ENCODE results near the gene TNRC6C. TPM values are rescaled to one million over a fixed set of nuclear protein-coding genes. Genes with fewer than 3 reads are reported as not detected.
A peak's percentile ranks its signal among the peaks of the same experiment; 100 is the strongest.

Gene TNRC6C
- total and polyA plus RNA-seq, 2 of the 13 experiments (the other 11 are each of a cell fraction or from before 2014, with no cell fraction given): 0.66 to 4.9 TPM

DNA sequence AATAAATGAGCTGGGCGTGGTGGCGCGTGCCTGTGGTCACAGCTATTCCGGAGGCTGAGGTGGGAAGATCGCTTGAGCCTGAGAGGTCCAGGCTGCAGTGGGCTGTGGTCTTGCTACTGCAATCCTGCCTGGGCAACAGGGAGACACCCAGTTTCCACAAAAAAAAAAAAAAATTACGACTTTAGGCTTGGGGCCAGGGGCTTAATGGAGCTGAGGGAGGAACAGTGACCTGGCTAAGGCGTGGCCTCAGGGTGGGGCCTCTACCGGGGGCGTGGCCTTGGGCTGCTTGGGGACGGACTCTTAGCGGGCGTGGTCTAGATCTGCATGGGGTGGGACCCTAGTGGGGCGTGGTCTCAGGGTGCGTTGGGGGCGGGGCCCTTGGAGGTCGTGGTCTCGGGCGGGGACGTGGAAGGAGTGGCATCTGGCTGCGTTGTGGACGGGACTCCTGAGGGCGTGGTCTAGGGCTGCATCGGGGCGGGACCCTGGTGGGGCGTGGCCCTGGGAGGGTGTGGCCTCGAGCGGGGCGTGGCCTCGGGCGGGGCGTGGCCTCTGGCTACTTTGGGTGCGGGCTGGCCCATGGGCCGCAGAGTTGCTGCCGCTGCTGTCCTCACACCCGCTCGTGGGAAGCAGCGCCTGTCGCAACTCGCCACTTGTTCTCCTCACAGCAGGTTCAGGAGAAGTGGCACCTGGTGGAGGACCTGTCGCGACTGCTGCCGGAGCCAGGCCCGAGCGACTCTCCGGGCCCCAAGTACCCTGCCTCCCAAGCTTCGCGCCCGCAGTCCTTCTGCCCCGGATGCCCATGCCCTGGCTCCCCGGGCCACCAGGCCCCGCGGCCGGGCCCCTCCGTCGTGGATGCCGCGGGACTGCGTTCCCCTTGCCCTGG, 181.9 kb downstream of the TNRC6C start (continued):
- TF ChIP-seq, protein P1, sequence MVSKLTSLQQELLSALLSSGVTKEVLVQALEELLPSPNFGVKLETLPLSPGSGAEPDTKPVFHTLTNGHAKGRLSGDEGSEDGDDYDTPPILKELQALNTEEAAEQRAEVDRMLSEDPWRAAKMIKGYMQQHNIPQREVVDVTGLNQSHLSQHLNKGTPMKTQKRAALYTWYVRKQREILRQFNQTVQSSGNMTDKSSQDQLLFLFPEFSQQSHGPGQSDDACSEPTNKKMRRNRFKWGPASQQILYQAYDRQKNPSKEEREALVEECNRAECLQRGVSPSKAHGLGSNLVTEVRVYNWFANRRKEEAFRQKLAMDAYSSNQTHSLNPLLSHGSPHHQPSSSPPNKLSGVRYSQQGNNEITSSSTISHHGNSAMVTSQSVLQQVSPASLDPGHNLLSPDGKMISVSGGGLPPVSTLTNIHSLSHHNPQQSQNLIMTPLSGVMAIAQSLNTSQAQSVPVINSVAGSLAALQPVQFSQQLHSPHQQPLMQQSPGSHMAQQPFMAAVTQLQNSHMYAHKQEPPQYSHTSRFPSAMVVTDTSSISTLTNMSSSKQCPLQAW (CRISPR knock-in tag; IDR thresholded peaks at IDR 0.05): peak; percentile 17; the same call in 1 of the 2 replicates
- peak; percentile 18; the same call in 1 of the 2 replicates for TF ChIP-seq ZFX (CRISPR knock-in tag; IDR thresholded peaks at IDR 0.05; ENCODE audit: low read depth)
- TF ChIP-seq, protein P2, sequence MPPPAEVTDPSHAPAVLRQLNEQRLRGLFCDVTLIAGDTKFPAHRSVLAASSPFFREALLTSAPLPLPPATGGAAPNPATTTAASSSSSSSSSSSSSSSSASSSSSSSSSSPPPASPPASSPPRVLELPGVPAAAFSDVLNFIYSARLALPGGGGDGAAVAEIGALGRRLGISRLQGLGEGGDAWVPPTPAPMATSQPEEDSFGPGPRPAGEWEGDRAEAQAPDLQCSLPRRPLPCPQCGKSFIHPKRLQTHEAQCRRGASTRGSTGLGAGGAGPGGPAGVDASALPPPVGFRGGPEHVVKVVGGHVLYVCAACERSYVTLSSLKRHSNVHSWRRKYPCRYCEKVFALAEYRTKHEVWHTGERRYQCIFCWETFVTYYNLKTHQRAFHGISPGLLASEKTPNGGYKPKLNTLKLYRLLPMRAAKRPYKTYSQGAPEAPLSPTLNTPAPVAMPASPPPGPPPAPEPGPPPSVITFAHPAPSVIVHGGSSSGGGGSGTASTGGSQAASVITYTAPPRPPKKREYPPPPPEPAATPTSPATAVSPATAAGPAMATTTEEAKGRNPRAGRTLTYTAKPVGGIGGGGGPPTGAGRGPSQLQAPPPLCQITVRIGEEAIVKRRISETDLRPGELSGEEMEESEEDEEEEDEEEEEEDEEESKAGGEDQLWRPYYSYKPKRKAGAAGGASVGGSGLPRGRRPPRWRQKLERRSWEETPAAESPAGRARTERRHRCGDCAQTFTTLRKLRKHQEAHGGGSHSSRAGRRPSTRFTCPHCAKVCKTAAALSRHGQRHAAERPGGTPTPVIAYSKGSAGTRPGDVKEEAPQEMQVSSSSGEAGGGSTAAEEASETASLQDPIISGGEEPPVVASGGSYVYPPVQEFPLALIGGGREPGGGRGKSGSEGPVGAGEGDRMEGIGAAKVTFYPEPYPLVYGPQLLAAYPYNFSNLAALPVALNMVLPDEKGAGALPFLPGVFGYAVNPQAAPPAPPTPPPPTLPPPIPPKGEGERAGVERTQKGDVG (CRISPR knock-in tag; IDR thresholded peaks at IDR 0.05; ENCODE audit: borderline replicate concordance): no peak; the same call in 1 of the 2 replicates
- TF ChIP-seq, protein P3, sequence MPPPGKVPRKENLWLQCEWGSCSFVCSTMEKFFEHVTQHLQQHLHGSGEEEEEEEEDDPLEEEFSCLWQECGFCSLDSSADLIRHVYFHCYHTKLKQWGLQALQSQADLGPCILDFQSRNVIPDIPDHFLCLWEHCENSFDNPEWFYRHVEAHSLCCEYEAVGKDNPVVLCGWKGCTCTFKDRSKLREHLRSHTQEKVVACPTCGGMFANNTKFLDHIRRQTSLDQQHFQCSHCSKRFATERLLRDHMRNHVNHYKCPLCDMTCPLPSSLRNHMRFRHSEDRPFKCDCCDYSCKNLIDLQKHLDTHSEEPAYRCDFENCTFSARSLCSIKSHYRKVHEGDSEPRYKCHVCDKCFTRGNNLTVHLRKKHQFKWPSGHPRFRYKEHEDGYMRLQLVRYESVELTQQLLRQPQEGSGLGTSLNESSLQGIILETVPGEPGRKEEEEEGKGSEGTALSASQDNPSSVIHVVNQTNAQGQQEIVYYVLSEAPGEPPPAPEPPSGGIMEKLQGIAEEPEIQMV (CRISPR knock-in tag; IDR thresholded peaks at IDR 0.05; ENCODE audit: low read depth): no peak
- TF ChIP-seq, protein P4, sequence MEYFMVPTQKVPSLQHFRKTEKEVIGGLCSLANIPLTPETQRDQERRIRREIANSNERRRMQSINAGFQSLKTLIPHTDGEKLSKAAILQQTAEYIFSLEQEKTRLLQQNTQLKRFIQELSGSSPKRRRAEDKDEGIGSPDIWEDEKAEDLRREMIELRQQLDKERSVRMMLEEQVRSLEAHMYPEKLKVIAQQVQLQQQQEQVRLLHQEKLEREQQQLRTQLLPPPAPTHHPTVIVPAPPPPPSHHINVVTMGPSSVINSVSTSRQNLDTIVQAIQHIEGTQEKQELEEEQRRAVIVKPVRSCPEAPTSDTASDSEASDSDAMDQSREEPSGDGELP (IDR thresholded peaks at IDR 0.05; ENCODE audit: borderline replicate concordance, low read depth): 0 out of 2 replicates have a peak, but pooled peaks have one; percentile 4
- TF ChIP-seq SOX13 (IDR thresholded peaks at IDR 0.05): no peak
- no peak for TF ChIP-seq SOX13 (CRISPR knock-in tag; conservative IDR thresholded peaks at IDR 0.05 in 1 of 2, IDR thresholded peaks at IDR 0.05 in 1 of 2)
- no peak for TF ChIP-seq SALL2 (CRISPR knock-in tag; IDR thresholded peaks at IDR 0.05)
- TF ChIP-seq ZNF124 (CRISPR knock-in tag; IDR thresholded peaks at IDR 0.05): 0 out of 2 replicates have a peak, but pooled peaks have one; percentile 6
- TF ChIP-seq ZMYM4 (CRISPR knock-in tag; IDR thresholded peaks at IDR 0.05): 0 out of 2 replicates have a peak, but pooled peaks have one; percentile 40
- no peak for TF ChIP-seq HIVEP1 (CRISPR knock-in tag; IDR thresholded peaks at IDR 0.05)
- no peak for TF ChIP-seq ZNF24 (IDR thresholded peaks at IDR 0.05)
- TF ChIP-seq, protein P5, sequence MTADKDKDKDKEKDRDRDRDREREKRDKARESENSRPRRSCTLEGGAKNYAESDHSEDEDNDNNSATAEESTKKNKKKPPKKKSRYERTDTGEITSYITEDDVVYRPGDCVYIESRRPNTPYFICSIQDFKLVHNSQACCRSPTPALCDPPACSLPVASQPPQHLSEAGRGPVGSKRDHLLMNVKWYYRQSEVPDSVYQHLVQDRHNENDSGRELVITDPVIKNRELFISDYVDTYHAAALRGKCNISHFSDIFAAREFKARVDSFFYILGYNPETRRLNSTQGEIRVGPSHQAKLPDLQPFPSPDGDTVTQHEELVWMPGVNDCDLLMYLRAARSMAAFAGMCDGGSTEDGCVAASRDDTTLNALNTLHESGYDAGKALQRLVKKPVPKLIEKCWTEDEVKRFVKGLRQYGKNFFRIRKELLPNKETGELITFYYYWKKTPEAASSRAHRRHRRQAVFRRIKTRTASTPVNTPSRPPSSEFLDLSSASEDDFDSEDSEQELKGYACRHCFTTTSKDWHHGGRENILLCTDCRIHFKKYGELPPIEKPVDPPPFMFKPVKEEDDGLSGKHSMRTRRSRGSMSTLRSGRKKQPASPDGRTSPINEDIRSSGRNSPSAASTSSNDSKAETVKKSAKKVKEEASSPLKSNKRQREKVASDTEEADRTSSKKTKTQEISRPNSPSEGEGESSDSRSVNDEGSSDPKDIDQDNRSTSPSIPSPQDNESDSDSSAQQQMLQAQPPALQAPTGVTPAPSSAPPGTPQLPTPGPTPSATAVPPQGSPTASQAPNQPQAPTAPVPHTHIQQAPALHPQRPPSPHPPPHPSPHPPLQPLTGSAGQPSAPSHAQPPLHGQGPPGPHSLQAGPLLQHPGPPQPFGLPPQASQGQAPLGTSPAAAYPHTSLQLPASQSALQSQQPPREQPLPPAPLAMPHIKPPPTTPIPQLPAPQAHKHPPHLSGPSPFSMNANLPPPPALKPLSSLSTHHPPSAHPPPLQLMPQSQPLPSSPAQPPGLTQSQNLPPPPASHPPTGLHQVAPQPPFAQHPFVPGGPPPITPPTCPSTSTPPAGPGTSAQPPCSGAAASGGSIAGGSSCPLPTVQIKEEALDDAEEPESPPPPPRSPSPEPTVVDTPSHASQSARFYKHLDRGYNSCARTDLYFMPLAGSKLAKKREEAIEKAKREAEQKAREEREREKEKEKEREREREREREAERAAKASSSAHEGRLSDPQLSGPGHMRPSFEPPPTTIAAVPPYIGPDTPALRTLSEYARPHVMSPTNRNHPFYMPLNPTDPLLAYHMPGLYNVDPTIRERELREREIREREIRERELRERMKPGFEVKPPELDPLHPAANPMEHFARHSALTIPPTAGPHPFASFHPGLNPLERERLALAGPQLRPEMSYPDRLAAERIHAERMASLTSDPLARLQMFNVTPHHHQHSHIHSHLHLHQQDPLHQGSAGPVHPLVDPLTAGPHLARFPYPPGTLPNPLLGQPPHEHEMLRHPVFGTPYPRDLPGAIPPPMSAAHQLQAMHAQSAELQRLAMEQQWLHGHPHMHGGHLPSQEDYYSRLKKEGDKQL (CRISPR knock-in tag; IDR thresholded peaks at IDR 0.05; ENCODE audit: low read depth): no peak
- peak; percentile 76; the same call in 1 of the 2 replicates for TF ChIP-seq ZNF598 (CRISPR knock-in tag; IDR thresholded peaks at IDR 0.05; ENCODE audit: borderline replicate concordance)
